Karpas-422 (cell line): ENCODE measurements around the gene IMPG2. TPM values are rescaled to one million over a fixed set of nuclear protein-coding genes. Genes with fewer than 3 reads are reported as not detected.

ENCODE experiments used
- DNase-seq: peaks from one replicate; pipeline ENCODE4 v3.0.0-alpha.2; 2015
- H2AFZ ChIP-seq: fragments of 200-600 bp; sonication (generic); 2 replicates; pipeline ENCODE4 v1.6.1; 2014; ENCODE audit warnings: antibody characterized with exemption, low read length, mixed read lengths
- H3K27ac ChIP-seq: fragments of 200-600 bp; sonication (generic); 2 replicates; pipeline ENCODE4 v1.5.1; 2014; ENCODE audit warnings: mild to moderate bottlenecking, low read length, moderate library complexity
- H3K27me3 ChIP-seq: fragments of 200-600 bp; sonication (generic); 2 replicates; pipeline ENCODE4 v1.6.1; 2014; ENCODE audit warnings: low read length, mixed read lengths
- H3K36me3 ChIP-seq: fragments of 200-600 bp; sonication (generic); 2 replicates; pipeline ENCODE4 v1.6.1; 2014; ENCODE audit warnings: low read length, mixed read lengths; ENCODE audit not compliant: insufficient read depth
- H3K4me1 ChIP-seq: fragments of 200-600 bp; sonication (generic); 2 replicates; pipeline ENCODE4 v1.6.1; 2014; ENCODE audit warnings: mild to moderate bottlenecking, low read length, mixed read lengths
- H3K4me2 ChIP-seq: fragments of 200-600 bp; sonication (generic); 2 replicates; pipeline ENCODE4 v1.6.1; 2014; ENCODE audit warnings: low read length, low read depth, mild to moderate bottlenecking; ENCODE audit not compliant: poor library complexity, severe bottlenecking
- H3K4me3 ChIP-seq: fragments of 200-600 bp; sonication (generic); 2 replicates; pipeline ENCODE4 v1.5.1; 2014; ENCODE audit warnings: mild to moderate bottlenecking, antibody characterized with exemption, low read length, mixed read lengths
- H3K79me2 ChIP-seq: fragments of 200-600 bp; sonication (generic); 2 replicates; pipeline ENCODE4 v1.6.1; 2014; ENCODE audit warnings: mild to moderate bottlenecking, low read length, mixed read lengths
- H3K9ac ChIP-seq: fragments of 200-600 bp; sonication (generic); 2 replicates; pipeline ENCODE4 v1.6.0; 2014; ENCODE audit warnings: low read length
- H3K9me2 ChIP-seq: fragments of 200-600 bp; sonication (generic), shearing (Covaris generic); replicated peaks from 2 replicates; pipeline ENCODE4 v1.6.0; 2014; ENCODE audit warnings: mild to moderate bottlenecking, low read length, moderate library complexity; ENCODE audit not compliant: insufficient read depth
- H3K9me3 ChIP-seq: fragments of 300-700, 200-600 bp; sonication (generic); 2 replicates; pipeline ENCODE4 v1.6.1; 2014; ENCODE audit warnings: low read length, mixed read lengths
- H4K20me1 ChIP-seq: fragments of 200-600 bp; sonication (generic); 2 replicates; pipeline ENCODE4 v1.6.1; 2014; ENCODE audit warnings: mild to moderate bottlenecking, antibody characterized with exemption, low read length, low read depth; ENCODE audit not compliant: insufficient read depth
- total RNA-seq: library from RNA; depleted of rRNA; stranded (reverse); fragments of >200 nt; shearing (Covaris generic); gene quantifications from 2 replicates; pipeline ENCODE4 v1.2.3, GENCODE V29; 2014; ENCODE audit warnings: low replicate concordance; rRNA removed

The IMPG2 gene
- total RNA-seq, 1 experiment from 2014 or later, result 0.45 TPM

- Histone ChIP-seq H3K79me2 (no peaks in the 10 kb centered on the region), H3K9ac (no peak overlapping the region), H2AFZ (no peak overlapping the region), H3K4me1 (no peaks in the 10 kb centered on the region), H4K20me1 (no peaks in the 10 kb centered on the region), H3K36me3 (no peaks in the 10 kb centered on the region), H3K4me2 (no peak overlapping the region), H3K9me3 (no peaks in the 10 kb centered on the region), H3K27ac (no peak overlapping the region), H3K9me2 (no peaks in the 10 kb centered on the region), H3K4me3 (no peak overlapping the region), H3K27me3 (no peaks in the 10 kb centered on the region)
- no peak for DNase-seq
Observed at GRCh38 chr3:101183151-101183550, 137.2 kb downstream of the IMPG2 start.

- Histone ChIP-seq H3K27me3 (no peaks in the 10 kb centered on the region), H3K4me2 (no peak overlapping the region), H3K36me3 (no peaks in the 10 kb centered on the region), H3K4me3 (no peak overlapping the region), H3K27ac (no peak overlapping the region), H3K9me3 (no peaks in the 10 kb centered on the region), H3K9ac (no peak overlapping the region), H3K79me2 (no peaks in the 10 kb centered on the region), H4K20me1 (no peaks in the 10 kb centered on the region), H3K9me2 (no peaks in the 10 kb centered on the region), H2AFZ (no peak overlapping the region), H3K4me1 (no peaks in the 10 kb centered on the region)
- no peak for DNase-seq
Observed at GRCh38 chr3:101182734-101183133, 137.6 kb downstream of the IMPG2 start.

GRCh38 chr3:101181801-101182200 lies 138.6 kb downstream of the IMPG2 start:
- H3K79me2 ChIP-seq, result no peaks in the 10 kb centered on the region
- H2AFZ ChIP-seq, result no peak overlapping the region
- no peak overlapping the region for H3K4me3 ChIP-seq
- no peak overlapping the region for H3K4me2 ChIP-seq
- no peak overlapping the region for H3K27ac ChIP-seq
- no peaks in the 10 kb centered on the region for H4K20me1 ChIP-seq
- no peak for DNase-seq
- H3K36me3 ChIP-seq, result no peaks in the 10 kb centered on the region
- no peak overlapping the region for H3K9ac ChIP-seq
- no peaks in the 10 kb centered on the region for H3K9me2 ChIP-seq
- H3K27me3 ChIP-seq, result no peaks in the 10 kb centered on the region
- no peaks in the 10 kb centered on the region for H3K4me1 ChIP-seq
- no peaks in the 10 kb centered on the region for H3K9me3 ChIP-seq

- Histone ChIP-seq H3K9me2 (no peaks in the 10 kb centered on the region), H2AFZ (no peak overlapping the region), H3K9me3 (no peaks in the 10 kb centered on the region), H4K20me1 (no peaks in the 10 kb centered on the region), H3K27me3 (no peaks in the 10 kb centered on the region), H3K36me3 (no peaks in the 10 kb centered on the region), H3K27ac (no peak overlapping the region), H3K9ac (no peak overlapping the region), H3K4me3 (no peak overlapping the region), H3K79me2 (no peaks in the 10 kb centered on the region), H3K4me1 (no peaks in the 10 kb centered on the region), H3K4me2 (no peak overlapping the region)
- no peak for DNase-seq
Observed at GRCh38 chr3:101179637-101180036, 140.7 kb downstream of the IMPG2 start.

- H3K9me3 ChIP-seq, result no peaks in the 10 kb centered on the region
- DNase-seq, result no peak
- H2AFZ ChIP-seq, result no peak overlapping the region
Observed at GRCh38 chr3:101177577-101177976, 142.8 kb downstream of the IMPG2 start.

More at GRCh38 chr3:101177577-101177976, 142.8 kb downstream of the IMPG2 start:
- Histone ChIP-seq H3K27ac (no peak overlapping the region), H3K9me2 (no peaks in the 10 kb centered on the region), H3K79me2 (no peaks in the 10 kb centered on the region), H3K9ac (no peak overlapping the region), H3K27me3 (no peaks in the 10 kb centered on the region), H3K4me2 (no peak overlapping the region), H4K20me1 (no peaks in the 10 kb centered on the region), H3K36me3 (no peaks in the 10 kb centered on the region), H3K4me3 (no peak overlapping the region), H3K4me1 (no peaks in the 10 kb centered on the region)

Other genes starting within 250 kb of the IMPG2 start
- gene SENP7, start 192.6 kb upstream of the IMPG2 start, total RNA-seq, result 15.3 and 31.6 TPM in 2 replicates
- 24.9 and 47.9 TPM in 2 replicates for gene TRMT10C, start 241.3 kb upstream of the IMPG2 start, total RNA-seq